GM12873 (cell line): Measurements from ENCODE around the gene ADORA1.

ENCODE experiments used
- CTCF ChIP-seq: IDR thresholded peaks from 2 replicates; pipeline ENCODE4 v1.5.1; 2012; ENCODE audit warnings: low read depth, mild to moderate bottlenecking, moderate library complexity, low read length, control low read depth; ENCODE audit not compliant: insufficient read depth; ENCODE audit errors: missing control alignments

Gene ADORA1

GRCh38 chr1:203178821-203179666 is 51.5 kb downstream of the ADORA1 start:
- TF ChIP-seq CTCF, result no peak

GRCh38 chr1:203179667-203180005 is 52.1 kb downstream of the ADORA1 start:
- TF ChIP-seq CTCF, result no peak

GRCh38 chr1:203180611-203181330 is 53.2 kb downstream of the ADORA1 start:
- TF ChIP-seq CTCF, result no peak

GRCh38 chr1:203181586-203182386 is 54.3 kb downstream of the ADORA1 start:
- no peak for TF ChIP-seq CTCF

GRCh38 chr1:203182387-203182953 is 54.9 kb downstream of the ADORA1 start:
- TF ChIP-seq CTCF, result no peak

- TF ChIP-seq CTCF, result no peak
Observed at GRCh38 chr1:203183828-203184227, 56.3 kb downstream of the ADORA1 start.

- no peak for TF ChIP-seq CTCF
Observed at GRCh38 chr1:203184467-203184866, 56.9 kb downstream of the ADORA1 start.
